Measurements from ENCODE around the gene OSCP1. TPM values are rescaled to one million over a fixed set of nuclear protein-coding genes. Genes with fewer than 3 reads are reported as not detected.
A peak's percentile ranks its signal among the peaks of the same experiment; 100 is the strongest.
"Not testable (repeated sequence)": the region's sequence is repeated elsewhere in the genome, so short reads cannot be mapped to it uniquely, and the experiment has no call there.

Gene OSCP1
- total RNA-seq, 1 donor from 2014 or later: 7.1 TPM

DNA sequence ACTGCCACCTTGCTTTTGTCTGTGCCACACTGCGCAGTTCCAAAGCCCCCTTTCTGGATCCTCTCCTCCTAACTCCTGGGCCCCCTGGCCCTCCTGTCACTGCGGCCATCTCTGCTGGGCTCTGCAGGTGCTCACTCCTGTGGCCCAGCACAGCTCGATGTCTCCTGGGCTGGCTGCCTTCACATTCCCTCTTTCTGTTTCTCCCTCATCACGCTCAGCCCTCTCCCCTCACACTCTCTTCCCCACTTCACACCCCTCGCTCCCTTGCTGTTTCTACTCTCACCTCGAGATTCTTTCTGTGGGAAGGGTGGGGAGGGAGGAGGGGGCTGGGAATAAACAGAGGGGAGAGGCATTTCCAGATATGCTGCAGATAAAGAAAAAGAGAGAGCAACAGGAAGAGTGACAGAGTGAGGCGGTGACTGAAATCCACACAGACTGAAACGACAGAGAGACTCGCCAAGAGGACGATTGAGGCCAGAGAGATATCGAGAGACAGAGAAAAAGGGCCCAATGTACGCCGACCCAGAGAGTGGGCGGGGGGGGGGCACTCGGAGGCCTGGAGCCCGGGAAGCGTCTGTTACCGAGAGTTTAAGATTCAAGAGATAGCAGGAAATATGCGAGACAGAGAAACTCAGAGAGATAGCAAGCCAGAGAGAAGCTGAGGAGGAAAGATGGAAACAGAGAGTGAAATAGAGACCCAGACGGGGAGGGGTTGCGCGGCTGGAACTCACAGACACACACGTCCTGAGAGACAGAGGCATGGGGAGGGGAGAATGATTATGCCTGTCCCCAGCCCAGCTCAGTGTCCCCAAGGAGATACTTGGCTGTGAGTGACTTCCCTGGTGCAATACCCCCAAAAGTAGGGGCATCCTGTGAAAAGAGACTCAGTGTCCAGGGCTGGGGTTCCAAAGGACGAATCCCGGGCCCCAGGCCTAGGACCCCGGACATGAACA lies 31.8 kb upstream of the OSCP1 start:
- TF ChIP-seq, protein P1, sequence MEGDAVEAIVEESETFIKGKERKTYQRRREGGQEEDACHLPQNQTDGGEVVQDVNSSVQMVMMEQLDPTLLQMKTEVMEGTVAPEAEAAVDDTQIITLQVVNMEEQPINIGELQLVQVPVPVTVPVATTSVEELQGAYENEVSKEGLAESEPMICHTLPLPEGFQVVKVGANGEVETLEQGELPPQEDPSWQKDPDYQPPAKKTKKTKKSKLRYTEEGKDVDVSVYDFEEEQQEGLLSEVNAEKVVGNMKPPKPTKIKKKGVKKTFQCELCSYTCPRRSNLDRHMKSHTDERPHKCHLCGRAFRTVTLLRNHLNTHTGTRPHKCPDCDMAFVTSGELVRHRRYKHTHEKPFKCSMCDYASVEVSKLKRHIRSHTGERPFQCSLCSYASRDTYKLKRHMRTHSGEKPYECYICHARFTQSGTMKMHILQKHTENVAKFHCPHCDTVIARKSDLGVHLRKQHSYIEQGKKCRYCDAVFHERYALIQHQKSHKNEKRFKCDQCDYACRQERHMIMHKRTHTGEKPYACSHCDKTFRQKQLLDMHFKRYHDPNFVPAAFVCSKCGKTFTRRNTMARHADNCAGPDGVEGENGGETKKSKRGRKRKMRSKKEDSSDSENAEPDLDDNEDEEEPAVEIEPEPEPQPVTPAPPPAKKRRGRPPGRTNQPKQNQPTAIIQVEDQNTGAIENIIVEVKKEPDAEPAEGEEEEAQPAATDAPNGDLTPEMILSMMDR (IDR thresholded peaks at IDR 0.05; ENCODE audit: borderline replicate concordance): no peak
- intact Hi-C loops (cut with micrococcal nuclease): no loop called here
- no peak overlapping the region for H3K27ac ChIP-seq (replicated peaks)

DNA sequence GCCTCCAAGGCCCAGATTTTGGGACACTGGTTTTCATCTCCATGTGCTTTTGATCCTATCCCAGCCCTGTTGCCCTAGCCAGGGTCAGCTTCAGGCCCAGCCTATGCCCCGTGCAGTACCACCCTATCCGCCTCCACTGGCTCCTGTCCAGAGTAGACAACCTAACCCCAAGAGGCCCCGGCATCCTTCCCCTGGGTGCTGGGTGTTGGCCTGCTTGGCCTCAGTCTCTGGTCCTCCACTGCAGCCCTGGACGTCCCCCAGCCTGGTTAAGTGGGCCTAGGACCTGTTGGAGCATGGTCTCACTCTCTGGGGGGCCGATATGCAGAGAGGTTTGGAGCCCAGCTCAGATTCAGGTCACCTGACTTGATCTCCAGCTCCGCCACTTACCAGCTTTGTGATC lies 30.8 kb upstream of the OSCP1 start:
- no peak overlapping the region for H3K27ac ChIP-seq (replicated peaks)
- TF ChIP-seq, protein P1 (IDR thresholded peaks at IDR 0.05; ENCODE audit: borderline replicate concordance): no peak
- no peaks in the 10 kb centered on the region for H3K9me3 ChIP-seq (replicated peaks)
- H3K4me3 ChIP-seq: no peak overlapping the region
- H3K27me3 ChIP-seq (ENCODE audit: low read depth): peaks cover 36% of the 10 kb centered on the region
- H3K36me3 ChIP-seq: no peaks in the 10 kb centered on the region
- H3K4me1 ChIP-seq: peaks cover 10% of the 10 kb centered on the region
- DNase-seq: no peak
- intact Hi-C loops (cut with micrococcal nuclease): no loop called here

More for the DNA sequence above, 31.8 kb upstream of the OSCP1 start:
- no peaks in the 10 kb centered on the region for H3K36me3 ChIP-seq
- H3K4me3 ChIP-seq: peak overlapping the region; percentile 41
- H3K9me3 ChIP-seq (replicated peaks): no peaks in the 10 kb centered on the region
- peaks cover 10% of the 10 kb centered on the region for H3K4me1 ChIP-seq
- H3K27me3 ChIP-seq (ENCODE audit: low read depth): peaks cover 27% of the 10 kb centered on the region
- DNase-seq: no peak

DNA sequence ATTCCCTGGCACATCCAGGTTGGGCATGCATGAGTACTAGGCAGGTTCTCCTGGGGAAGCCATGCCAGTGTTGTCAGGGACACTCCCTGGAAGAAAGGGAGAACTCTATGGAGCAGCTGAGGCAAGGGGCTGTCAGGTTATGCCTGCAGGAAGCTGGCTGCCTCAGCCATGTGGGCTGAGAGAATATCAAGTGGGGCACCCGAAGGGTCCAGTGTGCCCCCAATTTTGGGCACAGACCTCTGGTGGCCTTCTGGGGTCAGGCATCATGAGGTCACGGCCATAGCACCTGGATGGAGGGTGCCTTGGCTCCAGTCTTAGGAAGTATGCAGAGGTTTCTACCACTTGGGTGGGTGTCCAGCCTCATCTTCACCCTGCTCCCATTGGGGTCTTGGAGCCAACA lies 29.9 kb upstream of the OSCP1 start:
- Histone ChIP-seq H3K36me3 (no peaks in the 10 kb centered on the region), H3K27me3 (ENCODE audit: low read depth) (peaks cover 46% of the 10 kb centered on the region), H3K4me1 (peaks cover 10% of the 10 kb centered on the region), H3K27ac (replicated peaks) (no peak overlapping the region), H3K4me3 (no peak overlapping the region), H3K9me3 (replicated peaks) (no peaks in the 10 kb centered on the region)
- intact Hi-C loops (cut with micrococcal nuclease): no loop called here
- TF ChIP-seq, protein P1 (IDR thresholded peaks at IDR 0.05; ENCODE audit: borderline replicate concordance): no peak
- DNase-seq: no peak

DNA sequence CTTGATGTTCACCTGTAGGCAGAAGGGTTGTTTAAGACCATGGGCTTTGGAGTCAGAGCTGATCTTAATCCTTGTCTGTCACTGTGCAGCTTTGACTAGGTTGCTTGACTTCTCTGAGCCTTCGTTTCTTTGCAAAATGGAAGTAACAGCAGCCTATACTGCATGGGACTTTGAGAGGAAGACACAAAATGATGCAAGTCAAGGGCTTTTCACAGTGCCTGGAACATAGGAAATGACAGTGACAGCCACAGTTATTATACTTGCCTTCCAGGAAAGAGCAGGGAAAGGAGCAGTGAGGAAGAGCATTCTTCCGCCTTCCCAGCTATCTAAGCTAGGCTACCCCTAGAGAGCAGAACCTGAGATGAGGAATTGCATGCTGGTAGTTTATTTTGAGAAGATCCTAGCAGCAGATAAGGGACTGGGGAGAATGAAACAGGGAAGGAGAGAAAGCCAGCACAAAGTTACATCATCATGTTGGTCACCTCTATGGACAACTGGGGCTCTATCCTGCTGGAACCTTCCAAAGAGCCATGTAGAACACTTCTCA lies 29.3 kb upstream of the OSCP1 start:
- no peaks in the 10 kb centered on the region for H3K9me3 ChIP-seq (replicated peaks)

DNA sequence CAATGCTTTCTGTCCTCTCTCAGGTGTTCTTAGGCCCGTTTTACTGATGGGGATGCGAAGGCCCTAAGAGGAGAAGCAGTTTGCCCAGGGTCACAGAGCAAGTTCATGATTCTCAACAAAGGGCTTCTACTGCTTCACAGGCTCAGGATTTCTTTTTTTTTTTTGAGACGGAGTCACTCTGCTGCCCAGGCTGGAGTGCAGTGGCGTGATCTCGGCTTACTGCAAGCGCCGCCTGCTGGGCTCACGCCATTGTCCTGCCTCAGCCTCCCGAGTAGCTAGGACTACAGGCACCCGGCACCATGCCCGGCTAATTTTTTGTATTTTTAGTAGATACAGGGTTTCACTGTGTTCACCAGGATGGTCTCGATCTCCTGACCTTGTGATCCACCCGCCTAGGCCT lies 27.4 kb upstream of the OSCP1 start:
- H3K27me3 ChIP-seq (ENCODE audit: low read depth): peaks cover 46% of the 10 kb centered on the region
- H3K9me3 ChIP-seq (replicated peaks); H3K4me3 ChIP-seq; H3K27ac ChIP-seq (replicated peaks); intact Hi-C loops (cut with micrococcal nuclease); H3K36me3 ChIP-seq; DNase-seq: not testable (repeated sequence)
- H3K4me1 ChIP-seq: peaks cover 10% of the 10 kb centered on the region

More for the DNA sequence above, 29.3 kb upstream of the OSCP1 start:
- intact Hi-C loops (cut with micrococcal nuclease): no loop called here
- Histone ChIP-seq H3K36me3 (no peaks in the 10 kb centered on the region), H3K4me1 (peaks cover 10% of the 10 kb centered on the region), H3K4me3 (no peak overlapping the region), H3K27me3 (ENCODE audit: low read depth) (peaks cover 46% of the 10 kb centered on the region), H3K27ac (replicated peaks) (no peak overlapping the region)
- DNase-seq: no peak
- TF ChIP-seq, protein P1 (IDR thresholded peaks at IDR 0.05; ENCODE audit: borderline replicate concordance): no peak

DNA sequence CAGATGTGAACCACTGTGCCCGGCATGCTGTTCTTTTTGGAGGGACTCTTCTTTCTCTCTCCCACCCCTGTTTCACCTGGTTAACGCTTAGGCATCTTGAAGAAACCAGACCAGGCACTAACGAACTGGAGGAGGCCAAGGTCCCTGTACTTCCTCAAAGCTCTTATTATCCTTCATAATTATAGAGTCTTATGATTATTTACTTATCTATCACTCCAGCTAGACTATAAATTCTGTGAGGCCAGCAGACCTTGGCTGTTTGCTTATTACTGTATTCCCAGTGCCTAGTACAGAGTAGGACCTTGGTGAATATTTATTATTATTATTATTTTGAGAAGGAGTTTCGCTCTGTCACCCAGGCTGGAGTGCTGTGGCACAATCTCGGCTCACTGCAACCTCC lies 26.7 kb upstream of the OSCP1 start:
- intact Hi-C loops (cut with micrococcal nuclease): no loop called here
- DNase-seq: no peak
- no peaks in the 10 kb centered on the region for H3K9me3 ChIP-seq (replicated peaks)
- peaks cover 7% of the 10 kb centered on the region for H3K4me1 ChIP-seq
- no peak overlapping the region for H3K4me3 ChIP-seq
- H3K36me3 ChIP-seq: no peaks in the 10 kb centered on the region
- TF ChIP-seq, protein P1 (IDR thresholded peaks at IDR 0.05; ENCODE audit: borderline replicate concordance): no peak
- no peak overlapping the region for H3K27ac ChIP-seq (replicated peaks)
- H3K27me3 ChIP-seq (ENCODE audit: low read depth): peaks cover 46% of the 10 kb centered on the region
